HL-60/S4 treated with phorbol 12-myristate 13-acetate at 8.2 ng/mL for 4 days and 3 days (cell line): ENCODE data around the gene MICAL3.
"Not testable (repeated sequence)": the region's sequence is repeated elsewhere in the genome, so short reads cannot be mapped to it uniquely, and the experiment has no call there.

Experiments used
- in situ Hi-C: fragments of 300-500 bp; cut with MboI; formaldehyde crosslinking; loops from 2 replicates; pipeline ENCODE4 v1.15.0; 2022; ENCODE audit warnings: low sequenced_read_pairs

MICAL3 gene

GRCh38 chr22:18001894-18002315 is 22.5 kb downstream of the MICAL3 start:
- in situ Hi-C loops = not testable (repeated sequence)

GRCh38 chr22:18001040-18001893 is 23.1 kb downstream of the MICAL3 start:
- in situ Hi-C loops = no loop called here

DNA sequence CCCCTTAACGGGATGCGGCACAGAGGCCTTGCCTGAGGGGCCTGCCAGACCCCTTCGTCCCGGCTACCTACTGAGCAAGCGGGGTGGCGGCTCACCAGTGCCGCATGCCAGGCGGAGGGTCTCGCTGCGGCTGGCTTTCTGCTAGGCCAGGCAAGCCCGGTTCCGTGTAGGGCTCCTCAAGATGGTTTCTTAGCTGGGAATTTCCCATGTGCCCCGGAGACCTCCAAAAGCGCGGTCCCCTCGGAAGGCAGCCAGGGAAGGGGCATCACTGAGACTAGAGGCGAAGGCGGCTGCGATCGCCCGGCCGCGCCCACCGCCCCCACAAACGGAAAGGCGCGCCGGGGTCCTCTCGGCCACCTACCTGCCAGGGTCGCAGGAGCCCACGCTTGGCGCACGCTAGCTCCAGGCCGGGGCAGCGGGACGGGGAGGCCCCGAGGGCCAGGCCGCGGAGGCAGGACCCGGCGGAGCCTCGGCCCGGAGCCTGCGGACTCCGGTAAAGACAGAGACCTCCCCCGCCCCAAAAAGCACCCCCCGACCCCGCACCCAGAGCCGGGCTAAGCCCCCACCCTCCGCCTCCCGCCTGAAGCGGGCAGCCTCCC is 23.8 kb downstream of the MICAL3 start:
- in situ Hi-C loops = no loop called here

GRCh38 chr22:17999851-18000250 is 24.5 kb downstream of the MICAL3 start:
- in situ Hi-C loops = no loop called here

DNA sequence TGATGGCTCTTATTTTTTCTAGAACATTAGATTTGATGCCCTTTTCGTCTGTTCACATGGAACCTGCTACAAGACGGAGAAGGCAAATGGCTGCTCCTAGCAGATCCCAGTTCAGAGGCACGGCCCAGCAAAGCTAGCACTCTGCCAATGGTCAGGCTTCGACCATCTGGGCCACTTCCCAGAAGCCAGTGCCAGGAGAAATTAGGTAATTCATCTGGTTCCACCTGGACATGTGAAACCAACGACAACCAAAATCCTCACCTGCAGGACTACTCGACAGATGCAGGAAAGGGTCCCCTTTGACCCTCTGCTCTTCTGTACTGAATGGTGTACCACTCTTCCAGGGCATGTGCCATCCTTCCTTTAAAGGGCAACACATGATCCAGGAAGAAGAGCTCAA is 25.4 kb downstream of the MICAL3 start:
- in situ Hi-C loops = no loop called here

DNA sequence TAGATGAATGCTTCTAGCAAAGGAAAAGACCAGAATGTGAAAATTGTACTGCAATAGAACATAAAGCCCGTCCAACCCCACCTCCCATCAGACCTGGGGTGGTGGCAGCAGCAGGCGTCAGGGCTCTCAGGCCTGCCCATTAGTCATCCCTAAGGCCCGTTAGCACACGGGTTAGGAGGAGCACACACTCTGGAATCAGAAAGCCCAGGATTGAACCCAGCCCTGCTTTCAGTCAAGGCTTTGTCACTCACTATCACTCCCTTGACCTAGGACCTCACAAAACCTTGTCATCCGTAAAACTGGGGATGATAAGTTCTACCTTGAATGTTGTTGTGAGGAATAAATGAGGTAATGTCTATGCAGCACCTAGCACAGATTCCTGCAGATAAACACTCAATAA is 26.9 kb downstream of the MICAL3 start:
- in situ Hi-C loops = no loop called here

GRCh38 chr22:17995256-17995655 is 29.1 kb downstream of the MICAL3 start:
- in situ Hi-C loops = not testable (repeated sequence)

- in situ Hi-C loops = no loop called here
These were observed 29.8 kb downstream of the MICAL3 start for GRCh38 chr22:17994424-17995108.

- in situ Hi-C loops = not testable (repeated sequence)
These were observed 31.4 kb downstream of the MICAL3 start for GRCh38 chr22:17992976-17993375.

- in situ Hi-C loops = not testable (repeated sequence)
These were observed 32.4 kb downstream of the MICAL3 start for GRCh38 chr22:17991992-17992391.

GRCh38 chr22:17990942-17991341 is 33.4 kb downstream of the MICAL3 start:
- in situ Hi-C loops = no loop called here

GRCh38 chr22:17990147-17990546 is 34.2 kb downstream of the MICAL3 start:
- in situ Hi-C loops = no loop called here

DNA sequence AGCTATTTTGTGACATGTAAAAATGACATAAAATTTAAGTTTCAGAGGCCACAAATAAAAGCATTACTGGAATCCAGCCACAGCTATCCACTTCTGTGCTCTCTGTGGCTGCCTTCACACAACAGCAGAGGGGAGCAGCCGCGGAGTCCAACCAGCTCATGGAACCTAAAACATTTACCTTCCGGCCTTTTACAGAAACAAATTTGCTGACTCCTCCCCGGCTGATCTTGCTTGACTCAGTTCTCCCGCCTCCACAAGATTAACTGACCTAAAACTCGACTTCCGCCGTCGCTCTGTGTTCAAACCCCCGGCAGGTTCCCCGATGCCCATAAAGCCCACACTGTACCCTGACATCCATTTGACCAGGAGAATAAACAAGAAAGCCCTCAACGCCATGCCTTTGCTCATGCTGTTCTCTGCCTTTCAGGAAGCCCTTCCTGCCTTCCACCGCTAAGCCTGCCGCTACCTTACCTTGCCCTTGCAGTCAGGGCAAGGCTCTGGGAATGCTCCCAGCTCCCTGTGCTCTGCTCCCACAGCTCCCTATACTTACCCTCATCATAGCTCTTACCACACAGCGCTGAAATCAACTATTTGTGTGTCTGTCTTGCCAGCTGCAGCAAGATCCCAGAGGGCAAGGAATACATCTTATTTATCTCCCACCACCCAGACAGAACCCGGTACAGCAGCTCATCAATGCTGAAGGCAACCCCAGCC is 35.4 kb downstream of the MICAL3 start:
- in situ Hi-C loops = no loop called here

DNA sequence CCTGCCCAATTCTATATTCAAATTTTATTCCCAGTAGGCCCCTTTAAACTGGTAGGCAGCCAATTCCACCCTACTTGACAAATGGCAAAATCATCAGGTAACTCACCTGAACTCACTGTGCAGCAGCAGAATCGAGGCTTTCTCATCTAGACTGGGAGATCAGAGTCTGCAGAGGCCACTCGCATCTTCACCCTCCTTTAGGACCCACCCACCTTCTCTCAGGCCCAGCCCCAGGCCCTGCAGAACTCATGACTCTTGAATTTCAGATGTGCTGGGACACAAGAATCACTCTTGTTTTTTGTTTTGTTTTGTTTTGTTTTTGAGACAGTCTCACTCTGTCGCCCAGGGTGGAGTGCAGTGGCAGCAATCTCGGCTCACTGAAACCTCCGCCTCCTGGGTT is 38.8 kb downstream of the MICAL3 start:
- in situ Hi-C loops = no loop called here

GRCh38 chr22:17985071-17985470 is 39.3 kb downstream of the MICAL3 start:
- in situ Hi-C loops = not testable (repeated sequence)

DNA sequence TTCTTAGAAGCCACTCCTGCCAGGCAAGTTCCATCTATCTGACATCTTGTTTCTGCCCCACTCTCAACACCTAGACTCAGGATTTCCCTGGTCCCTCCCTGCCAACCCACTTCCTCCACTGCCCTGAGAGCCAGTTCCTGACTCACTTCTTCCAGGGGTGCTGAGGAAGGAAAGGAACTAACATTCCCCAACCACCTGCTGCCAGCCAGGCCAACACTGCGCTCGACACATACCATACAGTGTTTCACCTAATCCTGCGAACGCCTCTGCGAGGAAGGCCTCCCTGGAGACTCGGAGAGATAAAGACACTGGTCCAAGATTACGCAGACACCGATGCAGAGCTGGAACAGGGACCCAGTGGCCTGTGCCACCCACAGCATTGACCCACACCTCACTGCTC is 40.2 kb downstream of the MICAL3 start:
- in situ Hi-C loops = no loop called here

DNA sequence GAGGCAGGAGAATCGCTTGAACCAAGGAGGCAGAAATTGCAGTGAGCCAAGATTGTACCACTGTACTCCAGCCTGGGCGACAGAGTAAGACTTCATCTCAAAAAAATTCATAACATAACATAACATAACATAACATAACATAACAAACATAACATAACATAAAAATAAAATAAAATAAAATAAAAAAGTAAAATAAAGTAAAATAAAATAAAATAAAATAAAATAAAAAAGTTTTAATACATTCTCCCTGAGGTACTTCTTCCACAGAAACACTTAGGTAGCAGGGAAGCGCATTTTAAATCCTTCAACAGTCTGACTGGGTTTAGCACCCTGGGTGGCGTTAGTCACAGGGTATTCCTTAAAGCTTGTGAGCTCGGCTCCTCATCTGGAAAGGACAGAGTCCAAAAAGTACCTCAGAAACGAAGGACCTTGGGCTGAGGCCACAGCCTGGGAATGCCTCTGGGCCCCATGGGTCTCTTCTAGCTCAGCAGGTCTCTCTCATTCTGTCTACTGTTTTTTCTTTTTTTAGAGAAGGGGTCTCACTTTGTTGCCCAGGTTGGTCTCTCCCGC is 41.7 kb downstream of the MICAL3 start:
- in situ Hi-C loops = no loop called here

- in situ Hi-C loops = no loop called here
These were observed 42.9 kb downstream of the MICAL3 start for GRCh38 chr22:17981497-17981896.

DNA sequence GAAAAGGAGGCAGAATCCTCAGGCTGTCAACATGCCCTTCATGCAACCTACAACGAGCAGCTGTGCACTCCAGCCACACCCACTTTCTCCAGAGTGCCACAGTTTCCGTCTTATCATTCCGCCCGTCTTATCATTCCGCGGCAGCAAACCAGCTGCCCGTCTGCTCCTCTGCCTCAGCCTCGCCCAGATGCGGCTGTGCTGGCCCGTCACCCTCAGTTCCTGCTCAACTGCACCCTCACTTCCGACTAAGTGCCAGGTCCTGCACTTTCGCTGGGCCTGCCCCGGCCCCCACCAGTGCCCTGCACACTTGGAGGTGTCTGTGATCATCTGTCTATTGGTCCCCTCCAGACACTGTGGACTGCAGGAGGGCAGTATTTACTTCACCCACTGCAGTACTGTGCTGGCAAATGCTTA is 43.7 kb downstream of the MICAL3 start:
- in situ Hi-C loops = no loop called here

GRCh38 chr22:17980015-17980590 is 44.3 kb downstream of the MICAL3 start:
- in situ Hi-C loops = no loop called here

DNA sequence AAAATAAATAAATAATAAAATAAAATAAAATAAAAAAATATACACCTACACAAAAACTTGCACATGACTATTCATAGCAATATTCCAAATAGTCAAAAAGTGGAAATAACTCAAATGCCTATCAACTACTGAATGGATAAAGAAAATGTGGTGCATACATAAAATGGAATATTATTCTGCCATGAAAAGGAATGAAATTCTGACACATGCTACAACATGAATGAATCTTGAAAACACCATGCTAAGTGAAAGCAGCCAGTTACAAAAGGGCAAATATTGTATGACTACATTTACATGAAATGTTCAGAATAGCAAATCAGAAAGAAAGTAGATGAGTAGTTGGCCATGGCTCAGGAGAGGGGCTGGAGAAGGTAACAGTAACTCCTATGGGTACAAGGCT is 46.3 kb downstream of the MICAL3 start:
- in situ Hi-C loops = no loop called here
